ENCODE data around the gene MAD1L1. TPM values are rescaled to one million over a fixed set of nuclear protein-coding genes. Genes with fewer than 3 reads are reported as not detected.

Gene MAD1L1
- total RNA-seq, 1 donor from 2014 or later, result 16.2 TPM

DNA sequence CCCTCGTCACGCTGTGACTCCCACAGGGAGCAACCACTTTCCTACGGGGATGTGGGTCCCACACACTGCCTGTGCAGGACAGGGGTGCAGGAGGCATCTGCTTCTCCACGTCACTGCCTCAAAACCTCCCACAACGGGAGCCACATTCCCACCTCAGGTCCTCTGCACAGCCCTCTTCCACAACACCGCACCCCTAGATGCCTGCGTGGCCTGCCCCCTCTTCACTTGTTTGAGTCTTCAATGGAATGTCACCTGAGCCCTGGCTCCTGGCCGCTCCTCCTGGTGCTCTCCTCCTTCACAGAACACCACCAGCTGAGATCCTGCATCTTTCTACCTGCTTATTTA is 73.6 kb downstream of the MAD1L1 start:
- H3K4me3 ChIP-seq, result no peak overlapping the region
- intact Hi-C loops (cut with micrococcal nuclease), result no loop called here
- TF ChIP-seq, protein P1, sequence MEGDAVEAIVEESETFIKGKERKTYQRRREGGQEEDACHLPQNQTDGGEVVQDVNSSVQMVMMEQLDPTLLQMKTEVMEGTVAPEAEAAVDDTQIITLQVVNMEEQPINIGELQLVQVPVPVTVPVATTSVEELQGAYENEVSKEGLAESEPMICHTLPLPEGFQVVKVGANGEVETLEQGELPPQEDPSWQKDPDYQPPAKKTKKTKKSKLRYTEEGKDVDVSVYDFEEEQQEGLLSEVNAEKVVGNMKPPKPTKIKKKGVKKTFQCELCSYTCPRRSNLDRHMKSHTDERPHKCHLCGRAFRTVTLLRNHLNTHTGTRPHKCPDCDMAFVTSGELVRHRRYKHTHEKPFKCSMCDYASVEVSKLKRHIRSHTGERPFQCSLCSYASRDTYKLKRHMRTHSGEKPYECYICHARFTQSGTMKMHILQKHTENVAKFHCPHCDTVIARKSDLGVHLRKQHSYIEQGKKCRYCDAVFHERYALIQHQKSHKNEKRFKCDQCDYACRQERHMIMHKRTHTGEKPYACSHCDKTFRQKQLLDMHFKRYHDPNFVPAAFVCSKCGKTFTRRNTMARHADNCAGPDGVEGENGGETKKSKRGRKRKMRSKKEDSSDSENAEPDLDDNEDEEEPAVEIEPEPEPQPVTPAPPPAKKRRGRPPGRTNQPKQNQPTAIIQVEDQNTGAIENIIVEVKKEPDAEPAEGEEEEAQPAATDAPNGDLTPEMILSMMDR (IDR thresholded peaks at IDR 0.05; ENCODE audit: borderline replicate concordance), result no peak
- no peaks in the 10 kb centered on the region for H3K27me3 ChIP-seq (ENCODE audit: low read depth)
- no peaks in the 10 kb centered on the region for H3K9me3 ChIP-seq (replicated peaks)
- no peak for DNase-seq
- H3K4me1 ChIP-seq, result peaks cover 45% of the 10 kb centered on the region
- H3K27ac ChIP-seq (replicated peaks), result no peak overlapping the region
- no peaks in the 10 kb centered on the region for H3K36me3 ChIP-seq

DNA sequence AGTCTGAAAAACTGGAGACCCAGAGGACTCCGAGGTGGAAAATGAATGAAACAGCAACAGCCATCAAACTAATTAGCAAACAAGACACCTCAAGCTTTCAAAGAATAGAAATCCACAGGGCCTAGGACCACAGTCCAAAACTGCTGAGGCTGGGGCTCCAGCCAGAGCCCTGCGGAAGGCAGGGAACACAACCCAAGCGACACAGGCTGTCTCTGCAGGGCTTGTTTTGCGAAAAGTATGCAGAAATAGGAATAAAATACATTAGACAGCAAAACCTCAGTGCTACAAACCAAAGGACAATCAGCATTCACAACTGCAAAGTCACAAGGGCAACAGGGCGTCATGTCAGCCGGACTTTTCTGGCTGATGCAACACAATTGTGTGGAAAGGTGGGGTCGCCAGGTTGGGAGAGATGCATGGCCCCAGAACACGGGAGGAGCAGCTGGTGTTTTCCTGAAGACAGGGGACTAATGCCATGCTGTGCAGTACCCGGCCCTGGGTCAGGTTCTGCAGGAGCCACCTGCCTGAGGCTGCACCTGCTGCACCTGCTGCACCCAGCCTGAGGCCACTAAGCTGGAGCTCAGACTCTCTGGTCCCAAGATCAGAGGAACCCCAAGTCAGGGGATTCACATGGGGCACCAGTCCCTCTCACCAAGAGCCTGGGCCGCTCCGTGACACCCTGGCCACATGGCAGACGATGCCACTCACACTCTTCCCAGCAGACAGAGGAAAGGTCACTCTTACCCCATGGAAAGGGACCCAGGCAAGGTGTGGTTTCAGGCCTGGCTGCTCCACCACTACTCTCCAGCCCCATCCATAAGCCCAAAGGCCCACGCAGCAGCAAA is 74.2 kb downstream of the MAD1L1 start:
- H3K4me3 ChIP-seq, result no peak overlapping the region
- no peaks in the 10 kb centered on the region for H3K36me3 ChIP-seq
- peaks cover 44% of the 10 kb centered on the region for H3K4me1 ChIP-seq
- intact Hi-C loops (cut with micrococcal nuclease), result no loop called here
- no peaks in the 10 kb centered on the region for H3K27me3 ChIP-seq (ENCODE audit: low read depth)
- H3K9me3 ChIP-seq (replicated peaks), result no peaks in the 10 kb centered on the region
- TF ChIP-seq, protein P1 (IDR thresholded peaks at IDR 0.05; ENCODE audit: borderline replicate concordance), result no peak
- peak overlapping the region; percentile 69 for H3K27ac ChIP-seq (replicated peaks)
- DNase-seq, result peak; percentile 8

DNA sequence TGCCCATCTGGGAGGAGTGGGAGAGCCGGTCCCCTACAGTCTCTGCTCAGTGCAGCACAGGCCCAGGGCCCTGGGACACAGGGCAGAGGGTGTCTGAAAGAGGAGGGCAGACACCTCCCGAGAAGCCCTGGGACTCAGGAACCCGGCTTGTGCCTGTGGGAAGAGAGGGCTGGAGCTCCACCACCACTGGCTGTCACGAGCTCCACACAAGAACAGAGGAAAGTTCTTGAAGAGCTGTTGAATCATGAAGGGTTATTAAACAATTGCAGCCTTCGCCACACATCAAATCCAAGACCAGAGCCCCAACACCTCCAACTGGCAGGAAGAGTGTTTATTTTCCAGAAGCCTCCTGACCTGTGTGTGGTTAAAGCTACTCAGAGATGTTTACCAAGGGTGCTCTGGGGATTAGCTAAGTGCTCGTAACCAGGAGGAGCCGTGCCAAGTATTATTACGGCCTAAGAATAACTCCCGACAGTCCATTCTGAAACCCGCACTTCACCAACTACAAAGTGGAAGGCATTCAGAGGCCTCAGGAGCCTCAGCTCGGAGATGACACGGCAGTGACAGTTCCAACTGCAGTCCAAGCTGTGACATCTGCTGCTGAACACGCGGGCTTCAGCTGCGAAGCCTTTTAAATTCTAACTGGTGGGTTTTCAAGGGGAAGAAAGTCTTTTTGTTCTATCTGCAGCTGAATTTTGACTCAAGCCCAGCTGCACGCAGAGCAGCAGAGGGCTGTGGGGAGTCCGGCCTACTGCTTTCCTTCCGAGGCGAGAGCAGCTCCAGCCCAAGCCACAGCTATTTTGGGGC is 75.1 kb downstream of the MAD1L1 start:
- Histone ChIP-seq H3K4me1 (peaks cover 35% of the 10 kb centered on the region), H3K36me3 (no peaks in the 10 kb centered on the region), H3K9me3 (replicated peaks) (no peaks in the 10 kb centered on the region), H3K27ac (replicated peaks) (peak overlapping the region; percentile 69), H3K27me3 (ENCODE audit: low read depth) (no peaks in the 10 kb centered on the region), H3K4me3 (no peak overlapping the region)
- TF ChIP-seq, protein P1 (IDR thresholded peaks at IDR 0.05; ENCODE audit: borderline replicate concordance), result no peak
- intact Hi-C loops (cut with micrococcal nuclease), result no loop called here
- DNase-seq, result peak; percentile 29

DNA sequence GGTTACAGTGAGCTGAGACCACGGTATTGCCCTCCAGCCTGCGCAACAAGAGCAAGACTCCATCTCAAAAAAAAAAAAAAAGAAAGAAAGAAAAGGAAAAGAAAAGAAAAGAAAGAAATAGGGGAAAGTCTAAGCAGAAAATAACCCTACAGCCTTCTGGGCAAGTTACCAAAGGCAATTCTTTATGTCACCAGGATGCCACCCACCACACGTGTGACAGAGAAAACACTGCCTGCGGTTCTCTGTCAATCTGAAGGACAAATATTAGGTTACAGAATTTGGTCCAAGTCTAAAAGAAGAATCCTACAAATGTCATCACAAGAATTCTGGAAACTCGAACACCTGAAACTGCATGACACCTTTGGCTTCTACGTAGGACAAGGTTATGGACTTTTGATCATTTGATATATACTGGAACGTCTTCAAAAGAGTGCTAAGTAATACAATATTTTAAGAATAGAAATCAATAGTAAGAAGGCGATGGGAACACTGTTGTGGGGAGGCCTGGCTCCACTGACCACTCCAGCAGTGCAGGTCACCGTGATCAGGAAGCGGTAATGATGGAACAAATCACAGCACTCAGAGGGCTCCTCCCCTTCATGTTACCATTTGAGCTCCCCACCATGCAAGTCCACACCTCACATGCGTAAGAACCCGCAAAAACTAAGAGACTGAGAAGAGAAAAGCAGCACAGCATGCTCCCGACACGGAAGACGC is 75.8 kb downstream of the MAD1L1 start:
- H3K9me3 ChIP-seq (replicated peaks), result no peaks in the 10 kb centered on the region
- DNase-seq, result peak; percentile 8
- TF ChIP-seq, protein P1 (IDR thresholded peaks at IDR 0.05; ENCODE audit: borderline replicate concordance), result no peak
- no peak overlapping the region for H3K4me3 ChIP-seq
- H3K36me3 ChIP-seq, result no peaks in the 10 kb centered on the region
- H3K27me3 ChIP-seq (ENCODE audit: low read depth), result no peaks in the 10 kb centered on the region
- peak overlapping the region; percentile 69 for H3K27ac ChIP-seq (replicated peaks)
- intact Hi-C loops (cut with micrococcal nuclease), result no loop called here
- peaks cover 34% of the 10 kb centered on the region for H3K4me1 ChIP-seq

DNA sequence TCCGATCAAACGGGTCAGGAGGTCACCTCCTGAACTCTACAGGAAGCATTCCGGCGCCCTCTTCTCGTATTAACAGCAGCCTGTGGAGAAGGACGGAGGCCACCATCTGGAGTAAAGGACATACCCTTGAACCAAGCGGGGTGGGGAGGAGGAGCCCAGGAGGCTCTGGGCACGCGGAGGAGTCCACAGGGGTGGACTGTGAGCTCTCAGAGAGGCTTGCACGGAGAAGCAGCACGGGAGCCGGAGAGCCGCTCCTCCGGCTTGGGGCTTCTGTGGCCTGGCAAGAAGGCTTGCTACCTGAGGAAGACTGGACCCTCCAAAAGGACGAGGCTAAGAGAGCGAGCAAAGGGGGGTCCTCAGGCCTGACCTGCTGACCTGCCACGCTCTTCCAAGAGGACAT is 77.9 kb downstream of the MAD1L1 start:
- intact Hi-C loops (cut with micrococcal nuclease), result no loop called here
- Histone ChIP-seq H3K27me3 (ENCODE audit: low read depth) (no peaks in the 10 kb centered on the region), H3K27ac (replicated peaks) (no peak overlapping the region), H3K9me3 (replicated peaks) (no peaks in the 10 kb centered on the region), H3K36me3 (no peaks in the 10 kb centered on the region), H3K4me1 (peaks cover 42% of the 10 kb centered on the region), H3K4me3 (no peak overlapping the region)
- DNase-seq, result no peak
- TF ChIP-seq, protein P1 (IDR thresholded peaks at IDR 0.05; ENCODE audit: borderline replicate concordance), result no peak

Measured in left ventricle myocardium inferior (tissue), 1 donor.